SK-N-DZ (cell line): ENCODE data around the gene PPP2R5D.
A peak's percentile ranks its signal among the peaks of the same experiment; 100 is the strongest.

Experiments used
- DNase-seq: peaks from one replicate; pipeline ENCODE4 v3.0.0-alpha.2; 2015; ENCODE audit warnings: low spot score

The PPP2R5D gene

GRCh38 chr6:42963179-42963854, 21.1 kb upstream of the PPP2R5D start:
- no peak for DNase-seq

GRCh38 chr6:42963855-42964605, 20.3 kb upstream of the PPP2R5D start:
- DNase-seq, result peak; percentile 49

GRCh38 chr6:42966571-42966970, 17.8 kb upstream of the PPP2R5D start:
- no peak for DNase-seq

GRCh38 chr6:42967228-42967627, 17.1 kb upstream of the PPP2R5D start:
- DNase-seq, result no peak

GRCh38 chr6:42968126-42968701, 16.2 kb upstream of the PPP2R5D start:
- no peak for DNase-seq

- no peak for DNase-seq
These were observed 15.6 kb upstream of the PPP2R5D start for GRCh38 chr6:42968783-42969182.

- DNase-seq, result no peak
These were observed 14.9 kb upstream of the PPP2R5D start for GRCh38 chr6:42969431-42969830.

- no peak for DNase-seq
These were observed 14.4 kb upstream of the PPP2R5D start for GRCh38 chr6:42969934-42970333.

- no peak for DNase-seq
These were observed 13.3 kb upstream of the PPP2R5D start for GRCh38 chr6:42970871-42971612.

- DNase-seq, result no peak
These were observed 12.5 kb upstream of the PPP2R5D start for GRCh38 chr6:42971746-42972327.

GRCh38 chr6:42973926-42974325, 10.4 kb upstream of the PPP2R5D start:
- no peak for DNase-seq

GRCh38 chr6:42974919-42975505, 9.4 kb upstream of the PPP2R5D start:
- no peak for DNase-seq

- DNase-seq, result no peak
These were observed 5.9 kb upstream of the PPP2R5D start for GRCh38 chr6:42978487-42978838.

GRCh38 chr6:42978839-42979522, 5.4 kb upstream of the PPP2R5D start, which contains the start of gene PEX6:
Gene PEX6 (minus strand): TSS chr6:42979181. CDS start chr6:42979150, 31 bp downstream.
- peak; percentile 89 for DNase-seq

GRCh38 chr6:42979523-42980177, 4.7 kb upstream of the PPP2R5D start:
- DNase-seq, result no peak

GRCh38 chr6:42981836-42982235, 2.5 kb upstream of the PPP2R5D start:
- no peak for DNase-seq

GRCh38 chr6:42984924-42985475, 630 bp downstream of the PPP2R5D start:
- peak; percentile 40 for DNase-seq

- DNase-seq, result no peak
These were observed 3.4 kb downstream of the PPP2R5D start for GRCh38 chr6:42987533-42988451.
